GM12875 (cell line): ENCODE measurements around the gene OGG1.

Experiments used
- H3K4me3 ChIP-seq: one replicate; pipeline ENCODE4 v1.5.1; 2011; ENCODE audit warnings: low read depth, low read length, control low read depth
- CTCF ChIP-seq: IDR thresholded peaks from 2 replicates; pipeline ENCODE4 v1.5.1; 2011; ENCODE audit warnings: low read depth, mild to moderate bottlenecking, control low read depth, inconsistent platforms, low read length, moderate library complexity, borderline replicate concordance; ENCODE audit not compliant: insufficient read depth

The OGG1 gene

GRCh38 chr3:9780458-9780812, 30.7 kb downstream of the OGG1 start:
- TF ChIP-seq CTCF = no peak
- H3K4me3 ChIP-seq = no peak overlapping the region

DNA sequence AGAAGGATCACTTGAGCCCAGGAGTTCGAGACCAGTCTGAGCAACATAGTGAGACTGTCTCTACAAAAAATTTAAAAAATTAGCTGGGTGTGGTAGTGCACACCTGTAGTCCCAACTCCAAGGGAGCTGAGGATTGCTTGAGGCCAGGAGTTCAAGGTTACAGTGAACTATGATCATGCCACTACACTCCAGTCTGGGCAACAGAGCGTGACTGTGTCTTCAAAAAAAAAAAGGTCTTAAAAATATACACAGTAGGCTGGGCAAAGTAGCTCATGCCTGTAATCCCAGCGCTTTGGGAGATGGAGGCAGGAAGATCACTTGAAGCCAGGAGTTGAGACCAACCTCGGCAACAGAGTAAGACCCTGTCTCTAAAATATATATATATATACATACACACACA, 31.2 kb downstream of the OGG1 start:
- TF ChIP-seq CTCF = no peak

DNA sequence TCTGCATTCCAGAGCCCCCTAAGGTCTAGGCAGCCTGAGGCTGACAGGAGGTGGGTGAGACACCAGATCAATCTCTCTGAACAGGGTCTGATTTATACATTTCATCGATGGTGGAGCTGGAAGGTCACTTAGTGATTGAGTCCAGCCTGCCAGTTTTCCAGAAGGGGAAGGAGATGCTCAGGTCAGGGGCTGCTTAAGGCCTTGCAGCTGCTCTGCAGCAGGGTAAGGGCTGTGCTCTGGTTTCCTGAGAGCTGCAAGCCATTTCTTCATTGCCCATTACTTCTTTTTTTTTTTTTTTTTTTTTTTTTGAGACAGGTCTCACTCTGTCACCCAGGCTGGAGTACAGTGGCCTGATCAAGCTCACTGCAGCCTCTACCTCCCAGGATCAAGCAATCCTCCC, 31.8 kb downstream of the OGG1 start:
- TF ChIP-seq CTCF = no peak
- H3K4me3 ChIP-seq = no peak overlapping the region

More for the DNA sequence above, 31.2 kb downstream of the OGG1 start:
- H3K4me3 ChIP-seq = no peak overlapping the region

GRCh38 chr3:9781978-9782603, 32.3 kb downstream of the OGG1 start:
- TF ChIP-seq CTCF = no peak
- H3K4me3 ChIP-seq = no peak overlapping the region

DNA sequence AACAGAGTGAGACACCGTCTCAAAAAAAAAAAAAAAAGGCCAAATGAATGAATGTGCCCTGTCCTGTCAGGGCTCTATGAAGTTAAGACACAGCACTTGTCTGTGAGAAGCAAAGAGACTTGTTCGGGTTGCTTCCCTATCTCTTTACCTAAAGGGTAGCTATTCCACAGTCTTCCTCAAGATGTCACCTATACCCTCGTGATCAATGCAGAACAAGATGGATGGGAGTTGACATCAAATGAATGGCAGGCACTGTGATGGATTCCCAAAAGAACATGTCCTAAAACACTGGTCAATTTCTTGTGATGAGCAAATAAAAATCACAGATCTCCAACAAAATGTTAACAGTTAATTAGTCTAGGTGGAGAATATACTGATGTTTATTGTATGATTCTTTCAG, 33.0 kb downstream of the OGG1 start:
- peak; percentile 24; the same call in 1 of the 2 replicates for TF ChIP-seq CTCF
- no peak overlapping the region for H3K4me3 ChIP-seq

DNA sequence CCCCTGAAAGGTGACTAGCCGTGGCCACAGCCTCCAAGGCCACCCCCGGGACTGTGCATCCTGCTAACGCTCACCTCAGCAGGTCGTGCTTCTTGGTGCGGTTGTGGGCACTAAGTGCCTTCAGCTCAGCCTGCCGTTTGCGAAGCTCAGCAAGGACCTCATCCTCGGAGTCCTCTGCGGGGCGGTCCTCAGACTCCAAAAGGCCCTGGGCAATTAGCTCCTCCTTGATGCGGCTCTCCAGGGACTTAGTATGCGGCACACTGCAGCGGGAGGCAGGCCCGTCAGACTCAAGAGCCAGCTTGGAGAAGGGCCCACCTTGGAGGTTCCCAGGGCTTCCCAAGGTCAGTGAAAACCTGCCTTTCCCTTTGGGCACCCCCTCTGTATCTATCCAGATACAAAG, 34.2 kb downstream of the OGG1 start:
- no peak overlapping the region for H3K4me3 ChIP-seq
- TF ChIP-seq CTCF = no peak

DNA sequence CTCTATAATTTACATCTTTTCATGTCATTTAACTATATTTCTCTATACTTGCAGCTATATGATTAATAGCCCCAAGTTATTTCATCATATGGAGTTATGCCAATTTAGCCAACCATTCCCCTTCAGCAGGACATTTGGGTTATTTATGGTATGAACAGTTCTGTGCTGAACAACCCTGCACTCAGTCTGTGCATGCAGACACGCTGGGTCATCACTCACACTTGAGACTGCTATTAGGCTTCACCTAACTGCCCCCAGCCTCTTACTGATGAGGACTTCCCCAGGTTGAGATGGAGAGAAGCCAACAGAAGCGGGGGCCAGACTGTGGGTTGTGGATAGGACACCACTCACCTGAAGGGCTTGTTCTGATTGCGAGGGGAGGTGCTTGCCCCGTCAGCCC, 35.2 kb downstream of the OGG1 start:
- no peak for TF ChIP-seq CTCF
- H3K4me3 ChIP-seq = no peak overlapping the region
